Lung microvascular endothelial cell (primary cell): ENCODE results near the gene AHR. TPM values are rescaled to one million over a fixed set of nuclear protein-coding genes. Genes with fewer than 3 reads are reported as not detected.

Source experiments
- DNase-seq, 2 donors: peaks; one replicate each; pipeline versions ENCODE4 v3.0.0 to v3.0.0-alpha.2; 2010; ENCODE audit warnings: low read depth in 2 of 2
- total RNA-seq: library from RNA; depleted of rRNA; stranded (reverse); fragments of >200 nt; gene quantifications from 2 replicates; pipeline ENCODE4 v1.2.1, GENCODE V29; 2014

Gene AHR
- total RNA-seq, result 70.6 and 108 TPM in 2 replicates

GRCh38 chr7:17298102-17298839 lies at the start of gene AHR:
TSS of gene AHR (plus strand) at chr7:17298652. CDS start at chr7:17299265, 613 bp downstream.
- DNase-seq, result peak; percentile 96 to 98

GRCh38 chr7:17253885-17254284 lies 44.6 kb upstream of the AHR start:
- DNase-seq, result no peak

GRCh38 chr7:17255926-17256325 lies 42.5 kb upstream of the AHR start:
- no peak for DNase-seq

GRCh38 chr7:17256375-17256774 lies 42.1 kb upstream of the AHR start:
- DNase-seq, result no peak

- DNase-seq, result no peak
These were observed 31.9 kb upstream of the AHR start for GRCh38 chr7:17266565-17266964.

- no peak for DNase-seq
These were observed 28.9 kb upstream of the AHR start for GRCh38 chr7:17269341-17270221.

GRCh38 chr7:17274551-17275245 lies 23.8 kb upstream of the AHR start:
- peak; percentile 8 to 71 for DNase-seq

GRCh38 chr7:17275749-17276671 lies 22.4 kb upstream of the AHR start:
- DNase-seq, result peak in 1 of 2 donors; percentile 61

GRCh38 chr7:17279061-17279460 lies 19.4 kb upstream of the AHR start:
- DNase-seq, result no peak

GRCh38 chr7:17289074-17289645 lies 9.3 kb upstream of the AHR start:
- DNase-seq, result peak; percentile 43 to 50

- DNase-seq, result no peak
These were observed 5.6 kb upstream of the AHR start for GRCh38 chr7:17292843-17293242.

GRCh38 chr7:17293481-17293880 lies 5.0 kb upstream of the AHR start:
- DNase-seq, result no peak

GRCh38 chr7:17297243-17297642 lies 1.2 kb upstream of the AHR start:
- DNase-seq, result peak in 1 of 2 donors; percentile 54

- peak; percentile 40 to 61 for DNase-seq
These were observed 509 bp downstream of the AHR start for GRCh38 chr7:17298840-17299482.

GRCh38 chr7:17299483-17299991 lies 1.1 kb downstream of the AHR start:
- DNase-seq, result peak; percentile 30 to 60

GRCh38 chr7:17300012-17300411 lies 1.6 kb downstream of the AHR start:
- peak in 1 of 2 donors; percentile 15 for DNase-seq

- no peak for DNase-seq
These were observed 2.0 kb downstream of the AHR start for GRCh38 chr7:17300437-17300836.

GRCh38 chr7:17301471-17302456 lies 3.3 kb downstream of the AHR start:
- DNase-seq, result peak; percentile 59 to 69
